ENCODE measurements around the gene PPP1R7. TPM values are rescaled to one million over a fixed set of nuclear protein-coding genes. Genes with fewer than 3 reads are reported as not detected.

PPP1R7 gene
- total and polyA plus RNA-seq, 10 donors, result 36.1 to 89.3 (median 48.8) TPM

- WGBS, 5 donors, result 79 to 86% (median 83%) methylated on average over 3 to 6 of the region's 6 CpGs
- intact Hi-C loops (cut with DNase I; ENCODE audit: low total_unique reads), result no loop called here
- H3K9me3 ChIP-seq, result no peaks in the 10 kb centered on the region
Observed at GRCh38 chr2:241208058-241208457, 57.8 kb downstream of the PPP1R7 start.

GRCh38 chr2:241209271-241209670 lies 59.0 kb downstream of the PPP1R7 start:
- H3K4me3 ChIP-seq, result no peak overlapping the region
- H3K27ac ChIP-seq, result no peak overlapping the region
- intact Hi-C loops (cut with DNase I; ENCODE audit: low total_unique reads), result no loop called here
- no peaks in the 10 kb centered on the region for H3K9me3 ChIP-seq
- DNase-seq, result no peak
- WGBS, 5 donors, result 83 to 95% (median 90%) methylated on average over 9 to 33 of the region's 33 CpGs
- H3K36me3 ChIP-seq, result no peaks in the 10 kb centered on the region
- H3K4me1 ChIP-seq, result no peaks in the 10 kb centered on the region
- no peaks in the 10 kb centered on the region for H3K27me3 ChIP-seq (replicated peaks in 1 of 7)
- no peak for TF ChIP-seq POLR2AphosphoS5 (IDR thresholded peaks at IDR 0.05)
- TF ChIP-seq CTCF (IDR thresholded peaks at IDR 0.05 in 8 of 11, conservative IDR thresholded peaks at IDR 0.05 in 3 of 11), result no peak
- TF ChIP-seq POLR2A (IDR thresholded peaks at IDR 0.05), result no peak

More at GRCh38 chr2:241208058-241208457, 57.8 kb downstream of the PPP1R7 start:
- no peaks in the 10 kb centered on the region for H3K36me3 ChIP-seq
- TF ChIP-seq POLR2A (IDR thresholded peaks at IDR 0.05) (no peak), CTCF (IDR thresholded peaks at IDR 0.05 in 8 of 11, conservative IDR thresholded peaks at IDR 0.05 in 3 of 11) (no peak), POLR2AphosphoS5 (IDR thresholded peaks at IDR 0.05) (no peak)
- no peaks in the 10 kb centered on the region for H3K4me1 ChIP-seq
- no peak for DNase-seq
- no peak overlapping the region for H3K27ac ChIP-seq
- no peak overlapping the region for H3K4me3 ChIP-seq
- H3K27me3 ChIP-seq (replicated peaks in 1 of 7), result no peaks in the 10 kb centered on the region

GRCh38 chr2:241211276-241211675 lies 61.0 kb downstream of the PPP1R7 start:
- WGBS, 5 donors, result 0 to 7% (median 5%) methylated on average over 2 of the region's 2 CpGs
- TF ChIP-seq POLR2AphosphoS5 (IDR thresholded peaks at IDR 0.05) (no peak), POLR2A (IDR thresholded peaks at IDR 0.05) (no peak), CTCF (IDR thresholded peaks at IDR 0.05 in 8 of 11, conservative IDR thresholded peaks at IDR 0.05 in 3 of 11) (no peak)
- intact Hi-C loops (cut with DNase I; ENCODE audit: low total_unique reads), result no loop called here

GRCh38 chr2:241213041-241213440 lies 62.8 kb downstream of the PPP1R7 start:
- H3K27me3 ChIP-seq (replicated peaks in 1 of 7), result peaks cover 0 to 10% (median 0%) of the 10 kb centered on the region in 7 donors
- no peaks in the 10 kb centered on the region for H3K9me3 ChIP-seq
- TF ChIP-seq CTCF (IDR thresholded peaks at IDR 0.05 in 8 of 11, conservative IDR thresholded peaks at IDR 0.05 in 3 of 11) (no peak), POLR2A (IDR thresholded peaks at IDR 0.05) (no peak), POLR2AphosphoS5 (IDR thresholded peaks at IDR 0.05) (no peak)
- H3K4me1 ChIP-seq, result peaks cover 0 to 18% (median 6%) of the 10 kb centered on the region in 6 donors
- DNase-seq, result no peak
- 88 to 92% (median 90%) methylated on average over 8 to 13 of the region's 13 CpGs for WGBS, 5 donors
- no peak overlapping the region for H3K27ac ChIP-seq
- H3K36me3 ChIP-seq, result no peaks in the 10 kb centered on the region
- no peak overlapping the region for H3K4me3 ChIP-seq
- intact Hi-C loops (cut with DNase I; ENCODE audit: low total_unique reads), result no loop called here

More at GRCh38 chr2:241211276-241211675, 61.0 kb downstream of the PPP1R7 start:
- DNase-seq, result no peak
- Histone ChIP-seq H3K4me1 (peaks cover 0 to 4% (median 0%) of the 10 kb centered on the region in 6 donors), H3K36me3 (no peaks in the 10 kb centered on the region), H3K4me3 (no peak overlapping the region), H3K27me3 (replicated peaks in 1 of 7) (no peaks in the 10 kb centered on the region), H3K9me3 (no peaks in the 10 kb centered on the region), H3K27ac (no peak overlapping the region)
